ENCODE data around the gene PPP6R1. TPM values are rescaled to one million over a fixed set of nuclear protein-coding genes. Genes with fewer than 3 reads are reported as not detected.

Gene PPP6R1
- total RNA-seq, 1 donor from 2014 or later: 20.8 TPM

DNA sequence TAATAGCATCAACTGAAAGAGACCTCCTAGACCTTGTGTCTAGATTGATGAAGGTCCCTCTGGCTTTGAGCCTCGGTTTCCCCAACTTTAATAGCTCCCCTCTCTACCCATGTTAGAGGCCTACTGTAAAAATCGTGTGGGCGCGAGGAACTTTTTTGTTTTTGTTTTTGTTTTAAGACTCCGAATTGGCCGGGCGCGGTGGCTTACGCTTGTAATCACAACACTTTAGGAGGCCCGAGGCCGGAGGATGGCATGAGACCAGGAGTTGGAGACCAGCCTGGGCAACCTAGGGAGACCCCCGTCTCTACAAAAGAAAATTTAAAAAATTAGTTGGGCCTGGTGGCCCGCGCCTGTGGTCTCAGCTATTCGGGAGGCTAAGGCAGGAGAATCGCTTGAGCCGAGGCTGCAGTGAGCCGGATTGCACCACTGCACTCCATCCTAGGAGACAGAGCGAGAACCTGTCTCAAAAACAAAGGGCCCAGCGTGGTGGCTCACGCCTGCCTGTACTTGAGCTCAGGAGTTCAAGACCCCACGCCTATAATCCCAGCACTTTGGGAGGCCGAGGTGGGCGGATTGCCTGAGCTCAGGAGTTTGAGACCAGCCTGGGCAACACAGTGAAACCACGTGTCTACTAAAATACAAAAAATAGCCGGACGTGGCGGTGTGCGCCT is 858 bp upstream of the PPP6R1 start:
- no peak for DNase-seq

DNA sequence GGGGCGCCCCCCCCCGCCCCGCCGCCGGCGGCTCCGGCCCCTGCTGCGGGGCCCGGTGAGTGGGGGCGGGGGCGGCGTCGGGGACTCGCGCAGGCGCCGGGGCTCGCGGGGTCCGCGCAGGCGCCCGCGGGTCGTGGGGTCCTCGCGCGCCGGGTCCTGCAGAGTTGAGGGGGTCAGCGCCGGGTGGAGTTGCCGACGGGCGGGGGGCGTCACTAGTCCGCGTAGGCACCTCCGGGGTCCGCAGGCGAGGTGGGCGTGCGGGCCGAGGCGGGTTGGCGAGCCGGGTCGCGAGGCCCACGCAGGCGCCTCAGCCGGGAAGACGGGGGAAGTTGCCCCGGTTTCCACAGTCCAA is 365 bp downstream of the PPP6R1 start:
- no peak for DNase-seq

GRCh38 chr19:55257461-55258420 is 1.1 kb downstream of the PPP6R1 start:
- no peak for DNase-seq

DNA sequence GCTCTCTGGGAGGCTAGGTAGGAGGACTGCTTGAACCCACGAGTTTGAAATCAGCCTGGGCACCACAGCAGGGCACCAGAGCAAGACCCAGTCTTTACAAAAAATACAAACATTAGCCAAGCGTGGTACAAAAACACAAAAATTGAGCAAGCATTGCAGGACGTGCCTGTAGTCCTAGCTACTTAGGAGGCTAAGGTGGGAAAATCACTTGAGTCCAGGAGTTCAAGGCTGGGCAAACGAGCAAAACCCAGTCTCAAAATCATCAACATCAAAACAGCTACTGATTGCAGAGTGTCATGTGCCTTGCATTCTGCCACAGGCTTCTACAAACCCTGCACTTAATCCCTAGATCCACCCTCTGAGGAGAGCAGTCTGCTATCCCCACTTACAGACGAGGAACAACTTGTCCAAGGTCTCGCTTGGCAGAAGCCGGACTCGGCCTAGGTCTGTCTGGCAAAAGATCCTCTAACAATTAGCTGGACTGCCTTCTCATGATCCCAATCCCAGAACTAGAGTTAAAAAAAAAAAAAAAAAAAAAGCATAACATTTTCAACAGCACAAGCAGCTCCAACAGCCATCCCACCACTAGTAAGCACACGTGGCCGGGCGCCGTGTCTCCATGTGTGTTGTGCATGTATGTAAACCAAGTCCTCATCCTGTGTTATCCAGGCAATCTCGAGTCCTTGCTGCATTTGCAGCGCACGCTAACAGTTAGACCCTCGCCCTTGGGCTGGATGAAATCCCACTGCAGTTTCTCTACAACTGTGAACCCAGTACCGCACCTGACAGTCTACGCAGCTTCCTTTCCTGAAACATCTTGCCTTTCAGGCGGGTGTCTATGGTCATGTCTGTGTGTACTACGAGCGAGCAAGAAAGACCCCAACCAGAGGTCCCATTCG is 2.0 kb downstream of the PPP6R1 start:
- DNase-seq: no peak

DNA sequence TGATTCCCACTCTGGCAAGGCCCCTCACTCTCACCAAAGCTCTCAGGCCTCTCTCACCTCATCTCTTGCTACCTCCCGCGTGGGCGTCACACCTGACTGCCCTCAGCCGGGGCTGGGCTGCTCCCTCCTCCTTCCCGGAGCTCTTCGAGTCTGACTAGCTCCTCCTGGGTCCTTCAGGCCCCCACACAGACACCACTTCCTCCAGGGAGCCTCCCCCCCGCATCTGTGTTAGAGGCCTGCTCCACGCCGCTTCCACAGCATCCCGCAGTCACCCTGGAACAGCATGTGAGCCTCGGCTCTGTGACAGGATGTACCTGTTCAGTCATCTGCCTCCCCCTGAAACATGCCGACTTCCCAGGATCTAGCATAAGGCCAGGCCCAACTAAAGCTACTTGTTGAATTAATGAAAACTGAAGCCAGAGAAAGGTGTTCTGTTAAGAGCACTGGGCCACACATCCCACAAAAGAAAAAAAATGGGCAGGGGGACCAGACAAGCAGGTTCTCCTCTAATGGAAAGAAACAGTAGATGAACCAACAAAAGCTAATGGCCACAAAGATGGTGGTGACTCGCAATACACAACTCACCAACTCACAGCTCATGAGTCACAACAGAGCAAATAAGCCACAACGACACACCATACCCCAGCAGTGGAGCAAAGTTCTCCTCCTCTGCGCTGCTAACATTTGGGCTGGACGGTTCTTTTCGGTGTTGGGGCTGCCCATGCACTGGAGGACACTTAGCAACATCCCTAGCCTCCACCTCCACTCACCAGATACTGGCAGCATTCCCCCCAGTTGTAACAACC is 3.0 kb downstream of the PPP6R1 start:
- no peak for DNase-seq

- no peak for DNase-seq
These were observed 4.2 kb downstream of the PPP6R1 start for GRCh38 chr19:55254625-55254977.

GRCh38 chr19:55253842-55254624 is 4.8 kb downstream of the PPP6R1 start:
- DNase-seq: no peak

DNA sequence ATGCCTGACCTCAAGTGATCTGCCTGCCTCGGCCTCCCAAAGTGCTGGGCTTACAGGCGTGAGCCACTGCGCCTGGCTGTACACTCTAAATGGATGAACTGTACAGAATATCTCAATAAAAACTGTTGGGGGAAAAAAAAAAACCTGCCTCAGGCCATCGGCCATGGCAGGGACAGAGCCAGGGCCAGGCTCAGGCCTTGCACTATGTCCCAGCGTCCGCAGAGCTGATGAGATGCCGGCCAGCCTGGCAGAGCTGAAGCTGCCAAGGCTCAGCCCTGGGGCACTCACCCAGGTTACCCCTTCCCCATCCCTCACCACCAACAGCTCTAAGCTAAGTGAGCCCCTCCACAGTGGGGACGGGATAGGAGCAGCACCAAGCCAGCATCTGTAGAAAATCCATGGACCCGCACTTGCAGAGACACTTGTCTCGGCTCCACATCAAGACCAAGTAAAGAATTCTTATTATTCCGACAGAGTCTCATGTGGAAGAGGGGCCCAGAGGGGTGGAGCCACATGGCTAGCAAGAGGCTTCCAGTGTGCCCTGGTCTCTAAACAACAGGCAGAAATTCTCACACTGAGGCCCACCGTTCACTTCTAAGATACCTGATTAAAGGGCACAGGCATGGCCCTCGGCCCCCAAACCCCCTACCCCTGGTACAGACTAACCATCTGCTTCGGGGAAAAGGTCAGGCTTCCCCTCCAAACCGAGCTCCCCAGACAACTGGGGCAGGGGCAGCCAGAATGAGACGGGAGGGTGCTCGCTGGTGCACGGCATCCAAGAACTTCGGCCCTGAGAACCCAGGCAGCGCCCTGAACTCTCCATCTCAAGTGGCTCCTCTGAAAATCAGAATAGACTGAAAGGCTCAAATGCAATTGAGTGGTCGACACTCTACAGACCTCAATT is 5.8 kb downstream of the PPP6R1 start:
- no peak for DNase-seq

DNA sequence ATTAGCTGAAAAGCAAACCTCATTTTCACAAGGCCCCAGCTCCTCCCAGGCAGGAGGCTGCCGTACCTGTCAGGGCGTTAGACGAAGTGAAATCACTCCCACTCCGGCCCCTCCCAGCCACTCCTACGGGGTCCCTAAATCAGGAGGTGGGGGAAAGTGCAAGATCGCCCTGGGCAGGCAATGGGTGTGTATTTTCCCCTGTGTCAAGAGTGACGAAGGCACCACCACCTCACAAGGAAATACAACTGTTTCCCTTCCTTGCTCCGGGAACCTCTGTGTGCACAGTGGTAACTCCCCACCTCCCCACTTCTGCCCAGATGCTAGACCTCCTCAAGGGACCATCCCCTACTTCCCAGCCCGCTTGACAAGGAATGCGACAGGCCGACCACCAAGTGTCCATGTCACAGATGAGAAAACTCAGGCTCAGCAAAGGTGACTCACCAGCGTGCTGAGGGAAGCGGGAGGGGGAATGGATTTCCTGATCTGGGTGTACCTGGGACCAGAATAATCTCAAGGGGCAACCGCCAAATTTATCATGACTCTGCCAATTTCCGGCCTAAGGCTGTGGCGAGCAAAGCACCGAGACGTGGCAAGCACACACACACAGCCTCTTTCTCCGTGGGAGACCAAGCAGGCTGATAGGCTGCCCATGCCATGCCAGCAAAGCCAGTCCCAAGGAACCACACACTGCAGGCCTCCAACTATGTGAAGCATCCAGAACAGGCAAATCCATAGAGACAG is 7.3 kb downstream of the PPP6R1 start:
- DNase-seq: no peak

GRCh38 chr19:55250262-55251036 is 8.4 kb downstream of the PPP6R1 start:
- DNase-seq: no peak

DNA sequence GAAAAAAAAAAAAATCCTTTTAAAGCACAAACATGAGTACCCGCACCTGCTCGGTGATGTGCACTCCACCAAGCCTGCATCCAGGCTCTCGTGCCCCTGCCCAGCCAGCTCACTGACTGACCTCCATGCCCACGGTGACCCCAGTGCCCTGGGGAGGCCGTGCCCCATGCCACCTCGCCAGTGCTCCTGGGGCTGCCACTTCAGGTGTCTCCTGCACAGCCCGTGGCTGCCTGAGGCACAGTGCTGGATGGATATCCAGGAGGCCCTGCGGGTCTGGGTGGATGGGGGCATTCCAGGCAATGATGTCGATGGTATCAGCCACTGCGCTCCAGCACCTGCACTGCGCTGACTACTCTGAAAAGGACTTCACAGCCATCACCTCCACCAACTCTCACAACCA is 9.0 kb downstream of the PPP6R1 start:
- DNase-seq: no peak

DNA sequence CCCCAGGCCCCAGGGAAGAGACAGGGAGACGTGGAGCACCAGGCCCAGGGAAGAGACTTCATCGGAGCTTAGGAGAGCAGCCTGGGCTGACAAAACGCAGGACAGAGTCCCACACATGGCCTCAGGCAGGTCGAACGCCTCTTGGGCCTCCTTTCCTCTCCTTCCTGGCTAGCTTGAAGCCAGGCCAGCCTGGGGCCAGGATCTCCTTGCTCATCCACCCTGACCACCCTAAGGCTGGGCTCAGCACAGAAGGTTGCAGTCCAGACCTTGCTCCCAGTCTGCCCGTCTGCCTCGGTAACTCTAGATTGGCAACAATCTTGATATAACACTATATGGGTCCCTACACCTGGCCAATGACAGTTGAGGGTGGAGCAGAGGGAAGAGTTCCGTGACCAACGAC is 10.1 kb downstream of the PPP6R1 start:
- DNase-seq: no peak

- DNase-seq: no peak
These were observed 10.6 kb downstream of the PPP6R1 start for GRCh38 chr19:55248166-55248675.

DNA sequence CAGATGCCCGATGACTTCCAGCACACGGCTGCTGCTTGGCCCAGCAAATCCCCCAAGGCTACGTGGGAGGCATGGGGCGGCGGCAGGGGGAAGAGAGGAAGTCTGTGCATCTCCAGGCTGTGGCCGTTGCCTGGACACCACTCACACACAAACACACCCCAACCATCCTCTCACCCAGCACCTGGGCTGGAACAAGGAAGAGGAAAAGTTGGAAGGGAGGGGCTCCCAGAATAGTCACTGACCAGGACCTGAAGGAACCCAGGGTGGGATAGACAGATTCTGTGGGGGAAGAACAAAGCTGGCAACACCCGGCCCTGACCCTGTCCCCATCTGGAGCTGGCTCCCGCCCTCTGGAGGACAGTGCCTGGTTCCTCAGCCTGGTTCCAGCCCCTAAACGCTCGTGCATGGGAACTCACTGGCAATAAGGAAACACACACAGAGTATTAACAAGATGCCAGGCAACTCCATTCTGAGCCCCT is 11.2 kb downstream of the PPP6R1 start:
- no peak for DNase-seq

DNA sequence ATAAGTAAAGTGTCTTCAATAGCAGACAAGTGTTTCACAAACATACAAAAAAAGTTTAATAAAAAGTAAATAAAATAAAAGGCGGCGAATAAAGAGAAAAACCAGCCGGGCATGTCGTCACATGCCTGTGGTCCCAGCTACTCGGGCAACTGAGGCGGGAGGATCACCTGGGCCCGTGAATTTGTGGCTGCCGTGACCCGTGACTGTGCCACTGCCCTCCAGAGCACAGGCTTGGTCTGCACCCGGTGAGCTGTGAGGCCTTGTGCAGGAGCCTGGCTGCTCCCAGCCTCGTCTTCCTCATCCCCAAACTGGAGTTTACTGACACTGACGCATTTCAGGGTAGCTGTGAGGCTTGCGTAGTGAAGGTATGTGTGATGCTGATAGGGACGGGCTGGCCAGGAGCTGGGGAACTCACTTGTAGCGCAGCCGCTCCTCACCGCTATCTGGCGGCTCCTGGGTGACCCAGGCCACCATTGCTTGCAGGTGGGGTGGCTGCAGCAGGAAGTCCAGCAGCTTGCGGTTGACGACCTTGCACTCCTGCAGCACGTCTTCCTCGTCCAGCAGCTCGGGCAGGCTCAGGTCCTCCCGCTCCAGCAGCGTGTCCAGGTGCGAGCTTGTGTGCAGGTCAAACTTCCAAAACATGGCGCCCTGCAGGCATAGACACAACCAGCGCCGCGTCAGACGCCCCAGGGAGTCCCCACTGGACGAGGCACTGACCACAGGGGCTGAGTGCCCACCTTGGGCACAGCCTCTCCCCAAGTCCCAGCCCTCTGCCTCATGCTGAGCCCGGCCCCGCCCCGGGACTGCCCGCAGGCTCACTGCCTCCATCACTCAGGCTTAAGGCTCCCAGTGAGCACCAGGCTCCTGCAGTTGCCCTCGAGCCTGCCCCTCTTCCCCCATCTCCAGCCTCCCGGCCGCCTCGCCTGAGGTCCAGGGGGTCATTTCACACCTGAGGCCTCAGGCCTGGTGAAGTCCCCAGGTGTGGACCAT is 12.1 kb downstream of the PPP6R1 start:
- DNase-seq: no peak

DNA sequence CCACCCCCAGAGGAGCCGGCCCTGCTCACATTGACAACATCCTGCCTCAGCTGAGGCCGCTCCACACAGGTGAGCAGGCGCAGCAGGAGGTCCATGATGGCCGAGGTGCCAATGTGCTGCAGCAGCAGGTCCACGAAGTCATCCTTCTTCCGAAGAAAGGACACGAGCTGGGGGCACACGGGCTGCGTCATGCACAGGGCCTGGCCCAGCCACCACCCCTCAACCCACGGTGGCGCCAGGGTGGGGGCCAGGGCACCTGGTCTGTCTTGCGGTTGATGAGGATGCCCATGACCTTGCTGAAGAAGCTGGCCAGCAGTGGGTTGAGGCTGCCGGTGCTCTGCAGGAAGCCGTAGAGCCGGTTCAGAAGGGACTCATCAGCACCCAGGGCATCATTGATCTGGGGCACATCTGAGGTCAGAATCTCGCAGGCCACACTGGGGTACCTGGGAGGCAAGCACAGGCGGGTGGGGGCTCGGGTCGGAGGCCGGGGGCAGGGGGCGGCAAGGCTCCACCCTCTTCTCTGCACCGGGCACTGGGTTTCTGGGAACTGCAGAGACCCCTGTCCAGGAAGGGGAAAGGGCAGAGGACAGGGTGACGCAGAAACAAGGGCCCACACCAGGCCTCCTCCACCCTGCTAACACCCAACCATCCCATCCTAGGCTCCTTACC is 13.4 kb downstream of the PPP6R1 start:
- no peak for DNase-seq

Measured in skin of body (tissue), 2 donors.